Heart left ventricle (tissue), 13 donors: Measurements from ENCODE around the gene JAKMIP1.

Experiments used
- CTCF ChIP-seq, 12 donors: fragments of 200-600 bp; sonication (generic) in 4 of 12; IDR thresholded peaks; one replicate each; pipeline versions ENCODE4 v1.5.0 to v1.8.0; 2018 to 2022; ENCODE audit warnings: antibody characterized with exemption in 12 of 12, mild to moderate bottlenecking in 5 of 12
- POLR2A ChIP-seq, 2 donors: fragments of 450-650 bp; IDR thresholded peaks; one replicate each; pipeline ENCODE4 v1.6.1; 2017; ENCODE audit warnings: antibody characterized with exemption in 2 of 2, mild to moderate bottlenecking in 2 of 2, moderate library complexity in 2 of 2
- donor health status: ischemic (EF 13 %, LVEDD 7.1; RV severe dilation, severe dysfunction).
- donor health status: DM: no; HTN: yes; CAD: no.
- donor health status: DM: no; HTN: no; CAD: no.
- donor health status: ischemic (EF 25% LVEDD 6.9; RV normal size, moderate dysfunction).
- donor health status: ischemic (EF 25% LVEDD 5.7; RV mildly dilated, moderate dysfunction).
- donor health status: ischemic (EF 35%, LVEDD 5.7; RV mildly dilated, moderate dysfunction).
- donor health status: nonischemic (EF 11% LVEDD 7.7; RV severe dilation, severe dysfunction).
- donor health status: DM: yes; HTN: yes; CAD: no.
- donor health status: PGD.
- donor health status: ischemic (EF 29% LVEDD 5.4; RV normal size, mild dysfunction).
- donor health status: nonischemic (EF 23%, LVEDD 6.1; RV moderate dilation, normal function).

GRCh38 chr4:6085691-6086628 lies 114.4 kb downstream of the JAKMIP1 start:
- TF ChIP-seq POLR2A (IDR thresholded peaks at IDR 0.05), result no peak
- TF ChIP-seq CTCF (IDR thresholded peaks at IDR 0.05), result no peak
